Limb (tissue), 2 donors: Measurements from ENCODE around the gene KCNQ1.

Experiments
- DNase-seq, 2 donors: peaks; one replicate each; pipeline ENCODE4 v3.0.0-alpha.2; 2016; ENCODE audit errors: extremely low spot score in 2 of 2

Gene KCNQ1

GRCh38 chr11:2521733-2522630, 77.2 kb downstream of the KCNQ1 start:
- DNase-seq: peak in 1 of 2 donors; percentile 23

DNA sequence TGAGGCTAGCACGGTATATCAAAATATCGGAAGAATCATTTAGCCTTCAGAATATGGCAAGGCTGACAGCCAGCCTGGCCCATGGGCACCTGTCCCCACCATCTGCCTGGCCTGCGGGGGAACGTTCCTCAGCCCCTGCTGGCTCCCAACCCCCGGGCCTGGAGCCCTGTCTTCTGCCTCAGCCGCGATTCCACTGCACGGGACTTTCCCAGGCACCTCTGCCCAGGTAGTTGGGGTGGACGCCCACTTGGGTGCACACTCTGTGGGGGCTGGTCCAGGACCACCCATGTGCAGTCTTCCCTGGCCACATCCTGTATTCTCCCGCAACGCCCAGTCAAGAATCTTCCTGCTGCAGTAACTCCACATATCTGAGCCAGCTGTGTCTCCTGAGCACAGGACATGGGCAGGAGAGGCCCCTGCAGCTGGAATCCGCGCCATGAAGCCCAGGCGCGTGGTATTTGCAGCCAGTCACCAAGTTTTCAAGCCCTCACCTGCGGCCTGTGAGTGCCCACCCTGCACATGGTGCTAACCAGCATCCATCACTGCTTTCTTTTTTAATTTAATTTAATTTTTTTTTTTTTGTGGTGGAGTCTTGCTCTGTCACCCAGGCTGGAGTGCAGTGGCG, 77.9 kb downstream of the KCNQ1 start:
- peak in 1 of 2 donors; percentile 20 for DNase-seq

DNA sequence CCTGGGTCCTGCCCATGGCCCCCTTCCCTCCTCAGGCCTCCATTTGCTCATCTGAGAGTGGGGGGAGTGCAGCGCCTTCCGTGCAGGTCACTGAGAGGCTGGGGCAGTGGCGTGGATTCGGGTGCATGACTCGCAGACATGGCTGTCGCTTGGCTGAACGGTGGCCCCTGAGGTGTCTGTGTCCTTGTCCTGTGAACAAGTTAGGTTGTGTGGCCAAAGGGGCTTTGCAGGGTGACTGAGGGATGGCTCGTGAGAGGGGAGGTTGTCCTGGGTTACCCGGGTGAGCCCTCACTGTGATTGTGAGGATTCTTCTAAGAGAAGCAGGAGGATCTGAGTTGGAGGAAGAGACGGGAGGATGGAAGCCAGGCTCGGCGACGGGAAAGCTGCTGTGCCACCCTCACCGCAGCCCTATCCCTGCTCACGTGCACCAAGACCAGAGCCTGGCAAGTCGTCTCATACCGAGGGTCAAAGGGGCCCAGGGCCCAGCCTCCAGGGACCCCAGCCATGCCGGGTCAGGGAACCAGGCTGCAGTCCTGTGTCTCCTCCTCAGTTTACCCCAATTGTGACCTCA, 79.1 kb downstream of the KCNQ1 start:
- DNase-seq: peak in 1 of 2 donors; percentile 22

DNA sequence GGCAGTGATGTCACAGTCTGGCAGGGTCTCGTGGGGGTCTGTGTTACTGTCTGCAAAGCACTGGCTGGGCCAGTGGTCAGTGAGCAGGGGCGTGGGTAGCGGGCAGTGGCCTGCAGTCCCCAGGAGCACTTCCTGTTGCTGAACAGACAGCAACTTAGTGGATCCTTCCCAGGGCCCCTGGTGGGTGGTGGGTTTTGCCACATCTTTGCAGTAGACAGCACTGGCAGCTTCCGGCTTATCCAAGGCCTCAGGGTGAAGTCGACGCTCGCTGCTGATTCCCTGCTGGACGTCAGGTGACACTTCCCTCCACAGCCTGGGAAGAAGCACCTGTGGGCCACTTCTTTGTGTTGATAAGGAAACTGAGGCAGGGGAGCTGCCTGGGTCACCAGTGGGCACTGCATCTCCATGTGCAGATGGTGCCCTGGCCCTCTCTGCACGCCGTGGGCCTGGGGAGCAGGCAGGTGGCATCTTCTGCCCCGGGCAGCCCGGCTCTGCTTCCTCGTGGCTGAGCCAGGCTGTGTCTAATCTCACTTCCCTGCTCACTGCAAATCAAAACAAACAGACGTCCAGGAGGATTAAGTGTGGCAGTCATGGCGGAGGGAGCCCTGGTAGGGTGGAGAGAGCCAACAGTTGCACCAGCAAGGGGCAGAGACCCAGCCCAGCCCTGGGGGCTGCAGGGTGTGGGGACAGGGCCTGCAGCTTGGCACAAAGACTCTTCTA, 79.8 kb downstream of the KCNQ1 start:
- DNase-seq: peak in 1 of 2 donors; percentile 27

DNA sequence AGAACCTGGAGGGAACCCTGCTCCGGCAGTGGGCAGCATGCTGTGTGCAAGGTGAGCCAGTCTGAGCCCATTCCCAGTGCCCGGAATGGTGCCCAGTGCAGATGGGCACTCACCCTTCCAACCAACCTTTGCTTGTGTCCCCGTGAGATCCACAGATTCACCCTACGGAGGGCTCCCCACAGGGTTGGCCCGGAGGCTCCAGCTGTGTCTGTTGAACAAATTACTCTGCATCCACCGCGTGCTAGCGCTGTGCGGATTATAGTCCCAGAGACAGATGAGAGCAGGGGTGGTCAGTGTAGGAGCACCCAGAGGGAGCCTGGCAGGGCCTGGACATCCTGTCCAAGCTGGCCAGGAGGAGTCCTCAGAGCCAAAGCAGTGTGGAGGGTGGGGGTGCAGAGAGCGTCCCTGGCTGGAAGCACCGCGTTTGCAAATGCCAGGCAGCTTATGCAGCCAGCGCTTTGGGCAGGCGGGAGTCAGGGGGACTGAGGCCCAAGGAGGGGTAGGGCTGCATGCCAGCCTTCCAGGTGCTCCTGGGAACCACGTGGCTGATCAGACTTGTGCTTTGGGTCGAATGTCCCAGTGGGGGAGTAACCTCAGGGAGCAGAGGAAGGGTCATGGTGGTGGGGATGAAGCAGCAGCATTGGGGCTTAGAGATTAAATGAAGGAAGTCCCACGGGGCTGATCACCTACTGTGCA, 80.5 kb downstream of the KCNQ1 start:
- DNase-seq: peak in 1 of 2 donors; percentile 34

GRCh38 chr11:2525941-2526807, 81.4 kb downstream of the KCNQ1 start:
- DNase-seq: peak in 1 of 2 donors; percentile 36

- peak in 1 of 2 donors; percentile 42 for DNase-seq
Measured at GRCh38 chr11:2526808-2527381, 82.1 kb downstream of the KCNQ1 start.

- DNase-seq: peak in 1 of 2 donors; percentile 26
Measured at GRCh38 chr11:2527621-2528291, 82.9 kb downstream of the KCNQ1 start.

GRCh38 chr11:2528301-2529050, 83.7 kb downstream of the KCNQ1 start:
- peak in 1 of 2 donors; percentile 28 for DNase-seq

- DNase-seq: peak in 1 of 2 donors; percentile 11
Measured at GRCh38 chr11:2529173-2529572, 84.4 kb downstream of the KCNQ1 start.

DNA sequence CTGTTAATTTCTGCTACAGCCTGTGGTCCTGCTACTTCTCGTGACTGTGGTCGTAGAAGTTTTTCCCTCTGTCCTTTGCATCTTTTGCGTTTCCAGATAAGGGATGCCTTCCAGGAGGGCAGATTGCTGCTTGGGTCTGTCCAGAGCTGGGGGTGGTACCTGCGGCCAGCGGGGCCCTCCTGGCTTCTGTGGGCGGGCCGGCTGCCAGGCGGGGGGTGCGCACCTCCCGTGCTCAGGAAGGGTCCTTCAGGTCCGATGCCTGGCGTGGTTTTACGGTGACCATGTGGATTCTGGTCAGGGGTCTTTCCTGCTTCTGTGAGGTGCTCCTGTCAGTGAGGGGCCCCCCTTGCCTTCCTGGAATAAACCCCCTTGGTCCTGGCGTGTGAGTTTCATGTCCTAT, 84.8 kb downstream of the KCNQ1 start:
- DNase-seq: peak in 1 of 2 donors; percentile 24

- DNase-seq: peak in 1 of 2 donors; percentile 14
Measured at GRCh38 chr11:2530131-2530854, 85.5 kb downstream of the KCNQ1 start.

DNA sequence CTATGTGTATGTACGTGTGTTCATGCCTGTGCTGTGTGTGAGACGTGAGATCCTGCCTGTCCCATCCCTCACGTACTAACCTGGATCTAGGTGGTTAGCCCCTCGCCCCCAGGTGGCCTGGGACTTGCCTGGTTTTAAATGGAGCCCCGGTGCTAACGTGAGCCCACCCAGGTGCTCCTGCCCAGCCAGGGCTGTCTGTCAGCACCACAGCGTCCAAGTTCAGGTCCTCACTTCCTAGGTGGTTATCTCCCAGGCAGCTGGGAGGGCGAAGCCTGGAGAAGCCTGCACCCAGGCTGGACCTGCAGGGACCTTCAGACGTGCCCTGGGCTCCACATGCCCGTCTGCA, 86.0 kb downstream of the KCNQ1 start:
- DNase-seq: peak in 1 of 2 donors; percentile 29

DNA sequence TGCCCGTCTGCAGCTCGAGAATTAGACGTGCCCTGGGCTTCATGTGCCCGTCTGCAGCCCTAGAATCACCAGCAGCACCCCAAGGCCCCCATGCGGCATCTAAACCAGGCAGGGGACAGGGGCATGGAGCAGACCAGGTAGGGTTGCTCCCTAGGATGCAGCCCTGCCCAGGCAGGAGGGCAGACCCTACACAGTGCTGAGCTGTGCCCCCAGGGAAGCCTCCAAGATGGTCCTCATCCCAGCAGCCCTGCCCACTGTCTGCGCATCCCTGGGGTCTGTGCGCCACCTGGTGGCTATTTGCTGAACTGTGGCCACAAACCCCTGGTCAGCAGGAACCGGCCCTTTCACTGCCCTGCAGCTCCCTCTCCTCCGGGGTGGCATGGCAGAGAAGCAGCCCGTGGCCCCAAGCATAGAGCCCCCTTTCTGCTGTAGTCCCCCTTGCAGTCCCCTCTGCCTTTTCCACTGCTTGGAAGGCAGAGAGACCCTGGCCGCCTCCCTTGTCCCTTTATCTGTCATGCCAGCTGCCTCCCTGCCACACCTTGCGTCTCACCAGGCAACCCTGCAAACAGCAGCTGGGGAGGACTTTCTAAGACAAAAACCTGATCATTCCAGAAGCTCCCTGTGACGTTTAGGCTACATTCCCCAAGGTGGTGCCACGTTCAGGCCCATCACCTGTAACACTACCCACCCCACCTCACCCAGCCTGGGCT, 86.6 kb downstream of the KCNQ1 start:
- DNase-seq: peak in 1 of 2 donors; percentile 89

- DNase-seq: peak in 1 of 2 donors; percentile 52
Measured at GRCh38 chr11:2531987-2532703, 87.3 kb downstream of the KCNQ1 start.
